Measurements from ENCODE around the gene COL3A1.

DNA sequence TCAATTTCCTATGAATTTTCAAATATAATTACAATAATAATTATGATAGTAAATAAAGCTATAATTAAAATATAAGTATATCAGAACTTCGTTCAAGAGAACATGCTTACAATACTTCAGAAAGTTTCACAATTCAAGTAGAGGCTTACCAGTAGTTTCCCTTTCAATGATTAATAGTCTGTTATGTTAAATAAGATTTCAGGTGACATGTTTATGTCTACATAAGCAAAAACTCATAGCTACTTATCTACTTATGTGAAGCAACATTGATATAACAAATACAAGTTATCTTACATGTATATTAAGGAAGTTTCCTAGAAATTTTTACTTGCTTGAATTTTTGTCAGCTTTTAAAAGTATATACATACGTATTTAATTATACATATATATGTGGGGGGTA, 4.5 kb upstream of the COL3A1 start:
- TF ChIP-seq POLR2AphosphoS5 (IDR thresholded peaks at IDR 0.05; ENCODE audit: low read depth, low read length): no peak
- TF ChIP-seq, protein P1, sequence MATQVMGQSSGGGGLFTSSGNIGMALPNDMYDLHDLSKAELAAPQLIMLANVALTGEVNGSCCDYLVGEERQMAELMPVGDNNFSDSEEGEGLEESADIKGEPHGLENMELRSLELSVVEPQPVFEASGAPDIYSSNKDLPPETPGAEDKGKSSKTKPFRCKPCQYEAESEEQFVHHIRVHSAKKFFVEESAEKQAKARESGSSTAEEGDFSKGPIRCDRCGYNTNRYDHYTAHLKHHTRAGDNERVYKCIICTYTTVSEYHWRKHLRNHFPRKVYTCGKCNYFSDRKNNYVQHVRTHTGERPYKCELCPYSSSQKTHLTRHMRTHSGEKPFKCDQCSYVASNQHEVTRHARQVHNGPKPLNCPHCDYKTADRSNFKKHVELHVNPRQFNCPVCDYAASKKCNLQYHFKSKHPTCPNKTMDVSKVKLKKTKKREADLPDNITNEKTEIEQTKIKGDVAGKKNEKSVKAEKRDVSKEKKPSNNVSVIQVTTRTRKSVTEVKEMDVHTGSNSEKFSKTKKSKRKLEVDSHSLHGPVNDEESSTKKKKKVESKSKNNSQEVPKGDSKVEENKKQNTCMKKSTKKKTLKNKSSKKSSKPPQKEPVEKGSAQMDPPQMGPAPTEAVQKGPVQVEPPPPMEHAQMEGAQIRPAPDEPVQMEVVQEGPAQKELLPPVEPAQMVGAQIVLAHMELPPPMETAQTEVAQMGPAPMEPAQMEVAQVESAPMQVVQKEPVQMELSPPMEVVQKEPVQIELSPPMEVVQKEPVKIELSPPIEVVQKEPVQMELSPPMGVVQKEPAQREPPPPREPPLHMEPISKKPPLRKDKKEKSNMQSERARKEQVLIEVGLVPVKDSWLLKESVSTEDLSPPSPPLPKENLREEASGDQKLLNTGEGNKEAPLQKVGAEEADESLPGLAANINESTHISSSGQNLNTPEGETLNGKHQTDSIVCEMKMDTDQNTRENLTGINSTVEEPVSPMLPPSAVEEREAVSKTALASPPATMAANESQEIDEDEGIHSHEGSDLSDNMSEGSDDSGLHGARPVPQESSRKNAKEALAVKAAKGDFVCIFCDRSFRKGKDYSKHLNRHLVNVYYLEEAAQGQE (IDR thresholded peaks at IDR 0.05; ENCODE audit: insufficient read depth in 1 of 2, low read depth in 2 of 2, low read length in 2 of 2): no peak
- TF ChIP-seq TAF1 (IDR thresholded peaks at IDR 0.05; ENCODE audit: borderline replicate concordance, insufficient read depth, low read length): no peak
- no peak for TF ChIP-seq FOXP2 (optimal IDR thresholded peaks at IDR 0.05; ENCODE audit: borderline replicate concordance, extremely low read depth, extremely low read length, insufficient read depth)
- no peak for TF ChIP-seq SIN3A (IDR thresholded peaks at IDR 0.05; ENCODE audit: borderline replicate concordance, insufficient read depth, low read length)
